Keratinocyte (primary cell): ENCODE data around the gene GPR176.

Source experiments
- EZH2 ChIP-seq: IDR thresholded peaks from one replicate; pipeline ENCODE4 v1.6.1; 2012; ENCODE audit warnings: inconsistent platforms, mild to moderate bottlenecking, low read length, moderate library complexity
- TF ChIP-seq, protein P1 (sequence below), 3 experiments: IDR thresholded peaks in 1 of 3; conservative IDR thresholded peaks in 1 of 3; optimal IDR thresholded peaks in 1 of 3; 2 replicates in 2 of 3; 3 replicates in 1 of 3; pipeline versions ENCODE3 to v1.5.1; 2011; ENCODE audit warnings: low read length in 3 of 3, mild to moderate bottlenecking in 3 of 3, moderate library complexity in 2 of 3, control low read depth in 1 of 3, inconsistent platforms in 1 of 3; ENCODE audit not compliant: insufficient read depth in 2 of 3; ENCODE audit errors: extremely low read depth in 1 of 3

DNA sequence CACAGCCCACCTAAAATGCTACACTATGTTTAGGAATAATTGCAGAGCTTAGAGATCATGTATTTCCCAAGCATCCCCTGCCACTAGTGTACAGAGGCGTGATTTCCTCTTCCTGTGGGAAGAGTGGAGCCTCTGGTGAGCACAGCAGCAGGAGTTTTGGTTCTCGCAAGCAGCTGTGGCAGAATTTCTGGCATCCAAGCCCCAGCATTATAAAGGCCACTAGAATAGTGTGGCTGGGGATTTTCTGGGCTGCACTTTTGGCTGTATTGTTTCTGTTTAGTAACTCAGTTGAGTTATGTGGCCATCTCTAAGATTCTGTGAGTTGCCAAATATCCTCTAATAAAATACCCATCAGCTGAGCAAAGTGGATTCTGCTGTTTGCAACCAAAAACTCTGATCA lies 64.7 kb downstream of the GPR176 start:
- TF ChIP-seq, protein P1, sequence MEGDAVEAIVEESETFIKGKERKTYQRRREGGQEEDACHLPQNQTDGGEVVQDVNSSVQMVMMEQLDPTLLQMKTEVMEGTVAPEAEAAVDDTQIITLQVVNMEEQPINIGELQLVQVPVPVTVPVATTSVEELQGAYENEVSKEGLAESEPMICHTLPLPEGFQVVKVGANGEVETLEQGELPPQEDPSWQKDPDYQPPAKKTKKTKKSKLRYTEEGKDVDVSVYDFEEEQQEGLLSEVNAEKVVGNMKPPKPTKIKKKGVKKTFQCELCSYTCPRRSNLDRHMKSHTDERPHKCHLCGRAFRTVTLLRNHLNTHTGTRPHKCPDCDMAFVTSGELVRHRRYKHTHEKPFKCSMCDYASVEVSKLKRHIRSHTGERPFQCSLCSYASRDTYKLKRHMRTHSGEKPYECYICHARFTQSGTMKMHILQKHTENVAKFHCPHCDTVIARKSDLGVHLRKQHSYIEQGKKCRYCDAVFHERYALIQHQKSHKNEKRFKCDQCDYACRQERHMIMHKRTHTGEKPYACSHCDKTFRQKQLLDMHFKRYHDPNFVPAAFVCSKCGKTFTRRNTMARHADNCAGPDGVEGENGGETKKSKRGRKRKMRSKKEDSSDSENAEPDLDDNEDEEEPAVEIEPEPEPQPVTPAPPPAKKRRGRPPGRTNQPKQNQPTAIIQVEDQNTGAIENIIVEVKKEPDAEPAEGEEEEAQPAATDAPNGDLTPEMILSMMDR (optimal IDR thresholded peaks at IDR 0.05 in 1 of 3, IDR thresholded peaks at IDR 0.05 in 1 of 3, conservative IDR thresholded peaks at IDR 0.05 in 1 of 3; ENCODE audit: extremely low read depth in 1 of 3, insufficient read depth in 2 of 3, low read length in 3 of 3): no peak
- no peak for TF ChIP-seq EZH2
